Measurements from ENCODE around the gene CELF2.

The CELF2 gene

DNA sequence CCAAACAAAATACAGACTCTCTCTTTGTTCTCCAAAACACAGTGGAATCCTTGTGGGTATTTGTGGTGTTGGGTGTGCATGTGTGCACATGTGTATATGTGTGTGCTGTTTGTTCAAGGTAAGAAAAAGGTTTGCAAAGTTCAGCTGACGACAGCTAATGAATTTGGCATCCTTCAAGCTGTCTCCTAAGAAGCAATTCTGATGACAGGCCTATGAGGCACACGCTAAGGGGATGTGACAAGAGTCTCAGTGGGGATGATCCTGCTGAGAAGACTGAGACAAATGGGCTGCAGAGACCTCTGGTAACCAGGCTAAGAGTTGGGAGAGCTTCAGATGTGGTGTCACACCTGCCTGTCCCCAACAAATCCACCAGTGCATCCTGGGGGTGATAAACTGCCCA is 26.5 kb upstream of the CELF2 start:
- ChIA-PET POLR2A (no interaction called here), CTCF (no interaction called here)
- no peak for DNase-seq (ENCODE audit: low read depth, low spot score)
- TF ChIP-seq, protein P1, sequence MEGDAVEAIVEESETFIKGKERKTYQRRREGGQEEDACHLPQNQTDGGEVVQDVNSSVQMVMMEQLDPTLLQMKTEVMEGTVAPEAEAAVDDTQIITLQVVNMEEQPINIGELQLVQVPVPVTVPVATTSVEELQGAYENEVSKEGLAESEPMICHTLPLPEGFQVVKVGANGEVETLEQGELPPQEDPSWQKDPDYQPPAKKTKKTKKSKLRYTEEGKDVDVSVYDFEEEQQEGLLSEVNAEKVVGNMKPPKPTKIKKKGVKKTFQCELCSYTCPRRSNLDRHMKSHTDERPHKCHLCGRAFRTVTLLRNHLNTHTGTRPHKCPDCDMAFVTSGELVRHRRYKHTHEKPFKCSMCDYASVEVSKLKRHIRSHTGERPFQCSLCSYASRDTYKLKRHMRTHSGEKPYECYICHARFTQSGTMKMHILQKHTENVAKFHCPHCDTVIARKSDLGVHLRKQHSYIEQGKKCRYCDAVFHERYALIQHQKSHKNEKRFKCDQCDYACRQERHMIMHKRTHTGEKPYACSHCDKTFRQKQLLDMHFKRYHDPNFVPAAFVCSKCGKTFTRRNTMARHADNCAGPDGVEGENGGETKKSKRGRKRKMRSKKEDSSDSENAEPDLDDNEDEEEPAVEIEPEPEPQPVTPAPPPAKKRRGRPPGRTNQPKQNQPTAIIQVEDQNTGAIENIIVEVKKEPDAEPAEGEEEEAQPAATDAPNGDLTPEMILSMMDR (IDR thresholded peaks at IDR 0.05; ENCODE audit: insufficient read depth, low read length, missing control alignments): no peak
- no peak overlapping the region for H3K4me3 ChIP-seq (ENCODE audit: low read depth, low read length)

DNA sequence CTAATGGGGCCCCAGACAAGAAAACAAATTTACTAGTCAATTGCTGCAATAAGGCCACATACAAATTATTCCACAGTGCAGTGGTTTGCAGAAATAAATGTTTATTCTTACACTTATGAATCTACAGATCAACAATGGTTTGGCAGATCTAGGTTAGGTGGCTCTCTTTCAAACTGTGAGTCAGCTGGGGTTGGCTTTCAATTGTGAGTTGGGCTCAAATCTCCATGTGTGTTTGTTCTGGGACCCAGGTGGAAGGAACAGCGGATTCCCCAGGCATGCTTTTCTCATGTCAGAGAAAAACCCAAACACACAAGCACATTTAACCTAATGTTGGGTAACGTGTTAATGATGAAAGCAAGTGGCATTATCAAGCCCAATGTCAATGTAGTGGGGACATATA is 25.6 kb upstream of the CELF2 start:
- CTCF ChIA-PET: no interaction called here
- H3K4me3 ChIP-seq (ENCODE audit: low read depth, low read length): no peak overlapping the region
- TF ChIP-seq, protein P1 (IDR thresholded peaks at IDR 0.05; ENCODE audit: insufficient read depth, low read length, missing control alignments): no peak
- no peak for DNase-seq (ENCODE audit: low read depth, low spot score)
- POLR2A ChIA-PET: no interaction called here

DNA sequence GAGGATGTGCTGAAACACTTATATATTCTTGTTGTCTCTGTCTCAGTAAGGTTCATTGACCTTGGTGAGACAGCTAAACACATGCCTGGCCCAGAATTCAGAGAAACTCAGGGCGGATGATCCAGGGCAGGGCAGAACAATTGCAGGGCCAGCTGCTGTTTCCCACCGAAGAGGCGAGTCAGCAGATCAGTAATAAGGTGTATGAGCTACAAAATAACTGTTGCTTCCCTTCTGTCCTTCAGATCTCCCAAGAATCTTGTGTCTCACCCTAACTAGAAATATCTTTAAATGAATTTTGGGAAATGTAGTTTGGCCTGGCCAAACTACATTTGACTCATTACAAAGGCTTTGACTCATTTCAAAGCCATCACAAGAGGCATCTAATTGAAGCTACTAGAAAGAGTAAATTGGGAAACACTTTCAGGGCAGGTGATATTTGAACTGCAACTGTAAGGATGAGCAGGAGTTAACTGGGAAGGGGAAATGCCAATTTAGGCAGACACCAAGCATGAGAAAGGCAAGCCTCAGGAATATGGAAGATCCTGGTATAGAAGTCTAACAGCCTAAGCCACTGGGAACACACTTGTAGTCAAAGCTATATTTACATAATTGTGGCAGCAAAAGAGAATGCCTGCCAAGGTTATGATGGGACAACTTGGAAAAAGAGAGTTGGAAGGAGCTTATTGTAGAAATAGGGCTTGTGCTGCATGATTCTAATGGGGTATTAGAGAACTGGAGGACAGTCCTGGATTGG is 24.5 kb upstream of the CELF2 start:
- TF ChIP-seq, protein P1 (IDR thresholded peaks at IDR 0.05; ENCODE audit: insufficient read depth, low read length, missing control alignments): no peak
- ChIA-PET CTCF (no interaction called here), POLR2A (no interaction called here)

DNA sequence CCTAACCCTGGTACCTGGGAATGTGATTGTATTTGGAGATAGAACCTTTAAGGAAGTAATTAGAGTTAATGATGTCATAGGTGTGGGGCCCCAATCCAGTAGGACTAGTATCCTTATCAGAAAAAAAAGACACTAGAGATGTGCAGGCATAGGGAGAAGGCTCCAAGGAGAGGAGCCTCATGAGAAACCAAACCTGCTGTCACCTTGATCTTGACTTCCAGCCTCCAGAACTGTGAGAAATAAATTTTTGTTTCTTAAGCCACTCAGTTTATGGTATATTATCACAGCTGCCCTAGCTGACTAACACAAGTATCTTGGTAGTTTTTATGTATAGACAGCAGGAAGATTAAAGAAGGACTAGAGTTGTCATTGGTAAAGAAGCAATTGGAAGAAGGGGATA is 23.9 kb upstream of the CELF2 start:
- TF ChIP-seq, protein P1 (IDR thresholded peaks at IDR 0.05; ENCODE audit: insufficient read depth, low read length, missing control alignments): no peak
- POLR2A ChIA-PET: no interaction called here
- no peak overlapping the region for H3K4me3 ChIP-seq (ENCODE audit: low read depth, low read length)
- CTCF ChIA-PET: no interaction called here
- DNase-seq (ENCODE audit: low read depth, low spot score): no peak

More for the DNA sequence above, 24.5 kb upstream of the CELF2 start:
- DNase-seq (ENCODE audit: low read depth, low spot score): no peak
- H3K4me3 ChIP-seq (ENCODE audit: low read depth, low read length): no peak overlapping the region

DNA sequence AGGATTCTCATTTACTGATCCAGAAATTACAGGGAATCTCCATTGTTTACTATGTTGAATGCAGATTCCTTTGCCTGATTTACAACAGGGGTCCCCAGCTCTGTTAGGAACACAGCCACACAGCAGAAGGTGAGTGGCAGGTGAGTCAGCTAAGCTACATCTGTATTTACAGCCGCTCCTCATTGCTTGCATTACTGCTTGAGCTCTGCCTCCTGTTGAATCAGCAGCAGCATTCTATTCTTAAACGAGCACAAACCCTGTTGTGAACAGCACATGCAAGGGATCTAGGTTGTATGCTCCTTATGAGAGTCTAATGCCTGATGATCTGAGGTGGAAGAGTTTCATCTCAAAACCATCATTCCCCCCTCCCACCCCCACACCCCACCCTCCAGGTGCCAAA is 23.3 kb upstream of the CELF2 start:
- CTCF ChIA-PET: no interaction called here
- no peak for DNase-seq (ENCODE audit: low read depth, low spot score)
- POLR2A ChIA-PET: no interaction called here

DNA sequence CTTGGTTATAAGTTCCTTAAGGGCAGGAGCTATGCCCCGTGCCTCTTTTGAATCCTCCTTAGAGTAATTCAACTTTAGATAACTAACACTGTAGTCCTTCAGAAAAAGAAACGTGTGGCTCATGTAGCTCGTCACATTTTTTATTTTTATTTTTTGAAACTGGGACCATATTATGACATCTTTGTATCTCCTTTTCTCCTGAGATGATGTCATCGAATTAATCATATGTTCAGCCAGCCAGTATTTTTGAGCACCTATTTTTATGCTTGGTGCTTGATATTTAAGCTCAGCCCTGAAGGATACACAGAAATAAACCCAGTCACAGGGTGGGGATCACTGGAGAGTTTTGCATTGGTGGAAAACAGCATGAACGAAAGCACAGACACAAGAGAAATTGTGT is 22.6 kb upstream of the CELF2 start:
- POLR2A ChIA-PET: no interaction called here
- TF ChIP-seq, protein P1 (IDR thresholded peaks at IDR 0.05; ENCODE audit: insufficient read depth, low read length, missing control alignments): no peak
- no peak overlapping the region for H3K4me3 ChIP-seq (ENCODE audit: low read depth, low read length)
- CTCF ChIA-PET: no interaction called here
- no peak for DNase-seq (ENCODE audit: low read depth, low spot score)

More for the DNA sequence above, 23.3 kb upstream of the CELF2 start:
- H3K4me3 ChIP-seq (ENCODE audit: low read depth, low read length): no peak overlapping the region
- TF ChIP-seq, protein P1 (IDR thresholded peaks at IDR 0.05; ENCODE audit: insufficient read depth, low read length, missing control alignments): no peak
